ENCODE measurements around the gene RFC4. TPM values are rescaled to one million over a fixed set of nuclear protein-coding genes. Genes with fewer than 3 reads are reported as not detected.

Gene RFC4
- total RNA-seq, 4 donors from 2014 or later, result 12.1 to 12.9 (median 12.5) TPM

DNA sequence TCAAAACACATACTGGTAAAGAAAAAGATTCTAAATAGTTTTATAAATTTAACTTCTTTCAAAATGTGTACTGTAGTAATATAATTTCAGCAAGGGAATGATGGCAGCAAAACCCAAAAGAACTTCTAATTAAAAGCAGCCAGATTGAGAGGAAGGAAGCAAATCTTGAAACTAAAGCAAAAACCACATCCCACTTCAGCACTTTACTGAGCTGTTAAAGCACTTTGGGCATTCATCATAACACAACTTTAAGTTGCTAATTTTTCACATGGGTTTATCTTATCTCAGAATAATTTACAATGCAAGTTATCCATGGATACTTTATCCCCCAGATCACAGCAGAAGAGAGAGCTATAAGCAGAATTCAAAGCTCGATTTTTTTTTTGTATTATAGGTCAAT lies 6.0 kb downstream of the RFC4 start:
- 95% methylated on average over 1 of the region's 1 CpG for WGBS
- DNase-seq (ENCODE audit: extremely low spot score), result no peak
- intact Hi-C loops (cut with DNase I), result no loop called here
- H3K4me3 ChIP-seq, result no peak overlapping the region
- H3K9me3 ChIP-seq, result no peaks in the 10 kb centered on the region
- no peaks in the 10 kb centered on the region for H3K27me3 ChIP-seq
- no peak for TF ChIP-seq POLR2AphosphoS5 (IDR thresholded peaks at IDR 0.05)
- TF ChIP-seq CTCF (IDR thresholded peaks at IDR 0.05), result no peak
- no peak for TF ChIP-seq POLR2A (IDR thresholded peaks at IDR 0.05; ENCODE audit: low read depth)
- TF ChIP-seq EP300 (IDR thresholded peaks at IDR 0.05), result no peak
- H3K36me3 ChIP-seq, result peaks cover 4 to 74% (median 46%) of the 10 kb centered on the region in 4 donors
- H3K27ac ChIP-seq (replicated peaks in 1 of 4), result no peak overlapping the region
- peaks cover 1 to 9% (median 6%) of the 10 kb centered on the region in 4 donors for H3K4me1 ChIP-seq

DNA sequence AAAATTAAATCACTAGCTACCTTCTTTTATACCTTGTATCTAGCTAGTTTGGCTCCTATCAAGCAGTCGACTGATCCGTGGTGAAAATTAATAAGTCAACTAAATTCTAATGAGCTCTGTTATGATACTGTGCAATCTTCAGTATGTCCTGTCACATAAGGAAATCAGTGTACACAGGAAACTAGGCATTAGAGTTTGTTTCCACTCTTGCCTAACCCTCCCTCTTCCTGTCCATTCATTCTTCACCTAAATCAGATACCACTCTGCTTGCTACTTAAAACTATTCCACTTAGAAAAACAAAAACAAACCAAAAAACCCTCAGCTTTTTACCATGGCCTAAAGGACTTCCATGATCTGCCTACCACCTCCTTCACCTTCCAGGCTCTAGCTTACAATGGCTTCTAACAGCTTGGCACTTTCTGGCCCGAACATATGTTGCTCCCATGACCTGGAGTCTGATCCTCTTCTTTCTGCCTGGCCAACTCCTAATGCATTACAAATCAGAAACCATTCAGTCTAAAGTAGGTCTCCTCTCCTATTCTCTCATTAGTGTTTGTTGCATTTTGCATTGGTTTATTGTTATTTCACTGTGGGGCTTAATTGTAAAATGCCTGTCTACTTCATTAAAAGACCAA lies 7.9 kb downstream of the RFC4 start:
- no peaks in the 10 kb centered on the region for H3K9me3 ChIP-seq
- no peaks in the 10 kb centered on the region for H3K4me1 ChIP-seq
- no peak overlapping the region for H3K4me3 ChIP-seq
- DNase-seq (ENCODE audit: extremely low spot score), result no peak
- intact Hi-C loops (cut with DNase I), result no loop called here
- no peak overlapping the region for H3K27ac ChIP-seq (replicated peaks in 1 of 4)
- peaks cover 4 to 79% (median 43%) of the 10 kb centered on the region in 4 donors for H3K36me3 ChIP-seq
- no peaks in the 10 kb centered on the region for H3K27me3 ChIP-seq
- no peak for TF ChIP-seq CTCF (IDR thresholded peaks at IDR 0.05)
- TF ChIP-seq EP300 (IDR thresholded peaks at IDR 0.05), result no peak
- no peak for TF ChIP-seq POLR2A (IDR thresholded peaks at IDR 0.05; ENCODE audit: low read depth)
- no peak for TF ChIP-seq POLR2AphosphoS5 (IDR thresholded peaks at IDR 0.05)
- WGBS, result 88% methylated on average over 3 of the region's 3 CpGs

DNA sequence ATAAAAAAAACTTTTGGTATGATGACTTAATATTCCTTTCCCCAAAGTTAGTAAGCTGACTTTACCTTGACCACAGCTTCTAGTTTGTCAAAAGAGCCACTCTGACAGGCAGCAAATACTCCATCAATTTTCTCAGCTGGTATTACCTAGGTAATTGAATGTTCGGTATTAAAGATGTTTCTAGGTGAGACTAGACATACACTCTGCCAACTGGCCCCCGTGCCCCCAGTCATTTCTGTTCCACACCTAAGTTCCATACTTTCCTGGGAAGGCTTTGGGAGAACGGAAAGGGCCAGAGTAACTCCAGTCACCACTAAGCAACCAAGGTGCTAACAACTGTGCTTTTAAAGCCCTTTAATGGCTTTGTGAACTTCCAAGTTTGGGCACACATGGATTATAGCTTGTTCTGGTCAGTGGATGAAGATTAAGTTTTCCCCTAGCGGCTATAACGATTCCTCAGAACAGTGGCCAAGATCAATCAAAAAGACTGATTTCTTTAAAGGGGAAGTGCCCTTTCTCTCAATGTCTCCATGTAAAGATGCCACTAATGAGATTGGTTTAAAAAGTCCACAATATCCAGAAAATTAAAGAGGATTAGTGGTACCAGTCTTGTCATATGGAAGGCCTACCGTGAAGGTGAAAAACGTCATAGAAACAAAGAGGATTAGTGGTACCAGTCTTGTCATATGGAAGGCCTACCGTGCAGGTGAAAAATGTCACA lies 15.9 kb downstream of the RFC4 start:
- intact Hi-C loops (cut with DNase I), result no loop called here
- 60% methylated on average over 8 of the region's 8 CpGs for WGBS
- no peak overlapping the region for H3K4me3 ChIP-seq
- DNase-seq (ENCODE audit: extremely low spot score), result no peak
- TF ChIP-seq POLR2A (IDR thresholded peaks at IDR 0.05; ENCODE audit: low read depth) (no peak), EP300 (IDR thresholded peaks at IDR 0.05) (no peak), CTCF (IDR thresholded peaks at IDR 0.05) (peak in 1 of 3 experiments; percentile 3)
- H3K27me3 ChIP-seq, result no peaks in the 10 kb centered on the region
- H3K27ac ChIP-seq (replicated peaks in 1 of 4), result peak overlapping the region in 3 of 4 donors; percentile 3 to 14 (median 13)
- H3K4me1 ChIP-seq, result peaks cover 35 to 44% (median 43%) of the 10 kb centered on the region in 4 donors
- peaks cover 45 to 90% (median 54%) of the 10 kb centered on the region in 4 donors for H3K36me3 ChIP-seq
- H3K9me3 ChIP-seq, result no peaks in the 10 kb centered on the region

DNA sequence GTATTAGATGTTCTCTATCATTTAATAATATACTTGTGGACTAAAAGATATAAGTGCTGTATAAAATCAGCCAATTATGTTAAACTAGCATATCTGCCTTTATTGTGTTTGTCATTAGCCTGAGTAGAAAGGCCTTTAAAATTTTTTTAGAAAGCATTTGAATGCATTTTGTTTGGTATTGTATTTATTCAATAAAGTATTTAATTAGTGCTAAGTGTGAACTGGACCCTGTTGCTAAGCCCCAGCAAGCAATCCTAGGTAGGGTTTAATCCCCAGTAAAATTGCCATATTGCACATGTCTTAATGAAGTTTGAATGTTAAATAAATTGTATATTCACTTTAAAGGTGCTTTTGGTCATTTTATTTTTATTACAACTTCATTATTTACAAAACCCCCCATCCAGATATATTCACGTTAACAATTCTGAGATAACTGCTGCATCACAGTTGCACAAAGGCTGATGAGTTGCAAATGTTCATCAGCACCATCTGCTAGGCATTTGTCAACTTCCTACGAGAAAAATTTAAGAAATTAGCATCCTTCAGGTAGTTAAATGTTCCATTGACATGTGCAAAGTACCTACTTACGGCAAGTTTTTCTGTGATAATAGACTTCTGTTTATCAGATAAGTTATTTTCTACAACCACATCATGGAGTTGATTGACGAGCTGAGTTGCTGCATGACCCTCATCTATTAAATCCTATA lies 16.6 kb downstream of the RFC4 start:
- no peak overlapping the region for H3K27ac ChIP-seq (replicated peaks in 1 of 4)
- intact Hi-C loops (cut with DNase I), result no loop called here

More for the DNA sequence above, 16.6 kb downstream of the RFC4 start:
- Histone ChIP-seq H3K4me1 (peaks cover 42 to 51% (median 50%) of the 10 kb centered on the region in 4 donors), H3K27me3 (no peaks in the 10 kb centered on the region), H3K36me3 (peaks cover 52 to 97% (median 59%) of the 10 kb centered on the region in 4 donors), H3K9me3 (no peaks in the 10 kb centered on the region), H3K4me3 (no peak overlapping the region)
- WGBS, result 48% methylated on average over 4 of the region's 4 CpGs
- no peak for DNase-seq (ENCODE audit: extremely low spot score)
- TF ChIP-seq POLR2A (IDR thresholded peaks at IDR 0.05; ENCODE audit: low read depth) (no peak), CTCF (IDR thresholded peaks at IDR 0.05) (no peak), POLR2AphosphoS5 (IDR thresholded peaks at IDR 0.05) (no peak), EP300 (IDR thresholded peaks at IDR 0.05) (no peak)

Data from esophagus muscularis mucosa (tissue), 4 donors.